Stimulated activated CD4-positive, alpha-beta T cell treated with anti-CD3 and anti-CD28 coated beads, Interleukin-4, amount 100 ng/mL, for 4 hours (primary cell): ENCODE measurements around the gene PTGES2.
"Not testable (repeated sequence)": the region's sequence is repeated elsewhere in the genome, so short reads cannot be mapped to it uniquely, and the experiment has no call there.

Source experiments
- DNase-seq, 2 experiments: peaks; one replicate each; pipeline ENCODE4 v3.0.0-alpha.2; 2020

PTGES2 gene

GRCh38 chr9:128087262-128087661 lies 40.3 kb downstream of the PTGES2 start:
- DNase-seq, result no peak

GRCh38 chr9:128085943-128086342 lies 41.6 kb downstream of the PTGES2 start:
- no peak for DNase-seq

- no peak for DNase-seq
Observed at GRCh38 chr9:128084746-128085145, 42.8 kb downstream of the PTGES2 start.

GRCh38 chr9:128082151-128082550 lies 45.4 kb downstream of the PTGES2 start:
- DNase-seq, result no peak

GRCh38 chr9:128081056-128081455 lies 46.5 kb downstream of the PTGES2 start:
- no peak for DNase-seq

GRCh38 chr9:128080206-128080605 lies 47.3 kb downstream of the PTGES2 start:
- no peak for DNase-seq

- DNase-seq, result no peak
Observed at GRCh38 chr9:128078504-128079434, 48.8 kb downstream of the PTGES2 start.

GRCh38 chr9:128077847-128078503 lies 49.6 kb downstream of the PTGES2 start:
- DNase-seq, result no peak

- DNase-seq, result no peak
Observed at GRCh38 chr9:128073253-128073886, 54.2 kb downstream of the PTGES2 start.

- peak; percentile 41 to 43 for DNase-seq
Observed at GRCh38 chr9:128072144-128073021, 55.1 kb downstream of the PTGES2 start.

GRCh38 chr9:128071475-128071874 lies 56.1 kb downstream of the PTGES2 start:
- not testable (repeated sequence) for DNase-seq

GRCh38 chr9:128070874-128071273 lies 56.7 kb downstream of the PTGES2 start:
- DNase-seq, result no peak
